ENCODE data around the gene IGSF9.

IGSF9 gene

GRCh38 chr1:159931795-159932173 lies 13.6 kb downstream of the IGSF9 start:
- DNase-seq = no peak

DNA sequence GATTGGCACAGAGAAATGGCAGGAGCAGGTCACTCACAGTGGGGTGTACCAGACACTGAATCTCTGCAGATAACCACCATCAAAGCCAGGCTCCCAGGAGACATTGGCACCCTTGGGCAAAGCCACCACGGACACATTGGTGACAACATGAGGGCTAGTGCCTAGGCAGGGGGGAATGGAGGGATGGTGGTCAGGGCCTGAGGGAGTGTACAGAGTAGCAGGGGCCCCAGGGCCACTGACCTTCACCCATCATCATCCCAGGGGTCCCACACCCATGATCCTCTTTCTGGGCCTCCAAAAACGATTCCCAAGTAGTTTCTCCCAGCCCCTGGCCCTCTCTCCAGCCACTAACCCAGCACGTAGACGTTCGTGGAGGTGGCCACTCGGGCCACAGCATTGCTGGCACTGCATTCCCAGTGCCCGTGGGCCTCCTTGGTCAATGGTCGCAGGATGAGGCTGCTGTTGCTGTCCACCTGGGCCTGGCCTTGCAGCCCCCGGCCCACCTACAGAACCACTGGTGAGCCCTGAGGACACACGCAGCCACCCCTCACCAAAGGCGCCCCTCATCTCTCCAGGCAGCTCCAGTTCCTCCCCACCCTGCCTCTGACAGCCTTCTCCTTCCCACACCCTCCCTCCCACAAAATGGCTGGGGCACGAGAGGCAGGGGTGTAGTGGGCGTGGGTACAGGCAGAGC lies 14.2 kb downstream of the IGSF9 start:
- DNase-seq = no peak

- DNase-seq = no peak
Observed at GRCh38 chr1:159930634-159931033, 14.8 kb downstream of the IGSF9 start.

DNA sequence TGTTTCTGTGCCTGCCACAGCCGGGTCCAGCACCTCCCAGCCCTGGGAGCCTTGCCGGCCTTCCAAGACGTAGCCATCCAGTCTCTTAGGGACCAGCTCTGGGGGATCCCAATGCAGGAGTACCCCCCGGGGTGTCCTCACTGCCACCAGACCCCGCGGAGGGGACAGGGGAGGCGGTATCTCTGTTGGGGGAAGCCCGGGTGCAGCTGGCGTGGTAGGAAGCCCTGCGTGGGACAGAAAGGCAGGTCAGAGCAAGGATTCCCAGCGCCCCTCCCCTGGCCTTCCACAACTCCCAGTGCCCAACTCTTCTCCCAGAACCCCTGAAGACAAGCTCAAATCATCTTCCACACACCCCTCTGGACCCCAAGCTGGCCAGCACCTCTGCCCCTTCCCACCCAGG lies 15.2 kb downstream of the IGSF9 start:
- no peak for DNase-seq

DNA sequence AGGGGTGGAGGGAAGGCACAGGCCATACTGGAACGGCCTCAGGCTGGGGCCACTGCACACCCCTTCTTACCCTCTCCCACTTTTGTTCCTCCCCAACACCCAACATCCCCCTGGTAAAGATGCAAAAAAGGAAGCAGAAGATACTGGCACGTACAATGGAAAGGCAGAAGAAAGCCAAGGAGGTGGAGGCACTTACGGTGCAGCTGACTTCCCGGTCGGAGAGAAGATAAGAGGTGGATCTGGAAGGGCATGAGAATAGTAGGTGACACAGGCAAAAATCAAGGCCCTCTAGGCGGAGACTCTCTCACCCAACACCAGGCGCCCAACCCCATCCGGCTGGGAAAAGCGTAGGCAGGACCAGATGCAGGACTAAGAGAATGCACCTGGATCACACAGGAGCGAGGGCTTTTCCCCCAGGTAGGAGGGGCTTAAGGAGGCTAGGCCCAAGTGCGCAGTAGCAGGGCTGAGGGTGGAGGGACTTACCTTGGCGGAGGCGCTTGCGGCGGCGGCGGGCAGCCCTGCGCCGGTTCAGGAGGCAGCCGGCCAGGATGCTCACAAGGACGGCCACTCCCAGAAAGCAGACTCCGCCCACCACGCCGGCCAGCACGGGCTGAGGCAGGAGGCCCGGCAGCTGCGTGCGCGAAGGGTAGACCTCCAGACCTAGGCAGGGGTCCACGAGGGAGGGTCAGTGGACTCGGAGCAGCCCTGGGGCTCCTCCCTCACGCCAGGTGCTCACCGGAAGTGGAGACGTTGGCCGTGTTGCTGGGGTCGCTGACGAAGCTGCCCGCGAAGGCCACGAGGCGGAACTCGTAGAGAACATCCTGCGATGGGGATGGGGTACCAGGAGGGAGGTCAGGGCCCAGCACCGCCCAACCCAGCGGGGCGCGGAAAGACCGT lies 16.0 kb downstream of the IGSF9 start:
- no peak for DNase-seq

GRCh38 chr1:159928491-159929050 lies 16.8 kb downstream of the IGSF9 start:
- no peak for DNase-seq

GRCh38 chr1:159927849-159928431 lies 17.5 kb downstream of the IGSF9 start:
- DNase-seq = no peak

- DNase-seq = no peak
Observed at GRCh38 chr1:159927211-159927848, 18.1 kb downstream of the IGSF9 start.

- no peak for DNase-seq
Observed at GRCh38 chr1:159925719-159926078, 19.7 kb downstream of the IGSF9 start.

DNA sequence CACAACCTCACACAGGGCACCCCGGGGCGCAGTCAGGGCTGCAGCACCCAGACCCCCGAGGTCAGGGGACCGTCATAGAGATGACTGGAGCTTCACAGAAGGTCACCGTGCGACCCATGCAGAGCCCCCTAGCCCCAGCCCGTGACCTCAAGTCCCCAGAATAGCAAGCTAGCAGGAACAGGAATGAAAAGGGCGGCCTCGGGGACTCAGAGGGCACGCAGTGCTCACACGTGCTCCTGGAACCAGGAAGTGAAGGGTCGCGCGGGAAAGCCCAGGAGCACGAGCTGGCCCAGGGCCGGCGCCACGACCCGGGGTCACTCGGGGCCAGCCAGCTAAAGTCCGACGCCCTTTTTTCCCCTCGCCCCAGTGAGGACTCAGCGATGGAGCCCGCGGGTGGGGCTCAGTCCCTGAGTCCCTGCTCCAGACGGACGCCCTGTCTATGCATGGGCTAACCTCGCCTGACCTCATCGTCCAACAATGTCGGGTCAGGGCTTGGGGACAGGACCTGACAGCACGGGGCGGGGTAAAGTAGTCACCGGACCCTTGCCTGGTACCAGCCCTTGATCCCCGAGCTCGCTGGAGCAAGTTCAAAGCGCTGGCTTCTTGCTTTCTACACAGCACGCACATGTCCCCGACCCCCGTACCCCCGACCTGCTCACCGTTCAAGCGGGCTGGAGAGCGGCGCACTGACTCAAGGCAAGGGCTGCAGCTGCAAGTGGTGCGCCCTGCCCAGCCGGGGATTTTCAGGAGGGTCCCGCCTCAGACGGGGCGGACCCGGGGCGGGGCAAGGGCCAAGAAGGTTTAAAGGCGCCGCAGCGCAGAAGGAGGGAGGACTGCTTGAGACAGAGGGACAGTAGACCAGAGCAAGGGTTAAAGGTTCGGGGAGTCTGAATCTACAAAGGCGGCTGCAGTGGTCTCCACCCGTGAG lies 20.4 kb downstream of the IGSF9 start, which contains the start of gene TAGLN2:
TSS of gene TAGLN2 (minus strand) at position 717 of the 928 bp plus-strand sequence. CDS start 4,998 bp downstream, outside the sequence.
- no peak for DNase-seq

DNA sequence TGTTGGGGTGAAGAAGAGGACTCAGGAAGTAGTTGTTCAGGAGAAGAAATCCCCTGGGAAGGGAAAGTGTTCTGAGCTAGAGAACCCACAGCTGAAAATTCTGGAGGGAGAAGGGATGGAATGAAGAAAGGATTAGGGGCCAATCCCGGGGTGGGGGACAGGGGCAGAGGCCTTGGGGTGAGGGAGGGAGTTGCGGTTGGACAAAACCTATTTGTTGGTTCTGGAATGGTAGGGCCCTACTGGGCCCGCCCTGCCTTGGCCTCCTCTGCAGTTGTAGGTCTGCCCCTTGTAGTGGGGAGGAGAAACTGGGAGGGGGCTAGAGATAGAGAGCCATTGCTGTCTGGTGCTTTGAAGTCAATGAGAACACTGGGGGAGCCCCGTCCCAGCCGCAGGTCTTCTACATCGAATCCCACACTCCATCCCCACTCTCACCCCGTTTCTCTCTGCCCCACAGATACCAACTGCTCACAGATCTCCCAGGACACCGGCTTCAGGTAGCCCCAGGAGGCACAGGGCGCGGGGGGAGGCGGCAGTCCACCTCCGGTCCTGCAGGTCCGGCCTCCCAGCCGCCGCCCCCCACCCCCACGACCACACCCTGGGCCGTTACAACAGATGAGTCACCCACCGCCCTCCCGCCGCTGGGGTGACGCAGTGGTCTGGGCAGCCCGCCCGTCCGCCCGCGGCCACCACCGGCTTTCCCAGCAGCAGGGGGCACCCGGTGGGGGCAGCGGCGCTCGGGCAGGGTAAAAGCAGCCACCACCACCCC lies 21.2 kb downstream of the IGSF9 start:
- no peak for DNase-seq

- peak; percentile 43 for DNase-seq
Observed at GRCh38 chr1:159923203-159924024, 22.0 kb downstream of the IGSF9 start.

GRCh38 chr1:159922511-159923202 lies 22.8 kb downstream of the IGSF9 start:
- no peak for DNase-seq

DNA sequence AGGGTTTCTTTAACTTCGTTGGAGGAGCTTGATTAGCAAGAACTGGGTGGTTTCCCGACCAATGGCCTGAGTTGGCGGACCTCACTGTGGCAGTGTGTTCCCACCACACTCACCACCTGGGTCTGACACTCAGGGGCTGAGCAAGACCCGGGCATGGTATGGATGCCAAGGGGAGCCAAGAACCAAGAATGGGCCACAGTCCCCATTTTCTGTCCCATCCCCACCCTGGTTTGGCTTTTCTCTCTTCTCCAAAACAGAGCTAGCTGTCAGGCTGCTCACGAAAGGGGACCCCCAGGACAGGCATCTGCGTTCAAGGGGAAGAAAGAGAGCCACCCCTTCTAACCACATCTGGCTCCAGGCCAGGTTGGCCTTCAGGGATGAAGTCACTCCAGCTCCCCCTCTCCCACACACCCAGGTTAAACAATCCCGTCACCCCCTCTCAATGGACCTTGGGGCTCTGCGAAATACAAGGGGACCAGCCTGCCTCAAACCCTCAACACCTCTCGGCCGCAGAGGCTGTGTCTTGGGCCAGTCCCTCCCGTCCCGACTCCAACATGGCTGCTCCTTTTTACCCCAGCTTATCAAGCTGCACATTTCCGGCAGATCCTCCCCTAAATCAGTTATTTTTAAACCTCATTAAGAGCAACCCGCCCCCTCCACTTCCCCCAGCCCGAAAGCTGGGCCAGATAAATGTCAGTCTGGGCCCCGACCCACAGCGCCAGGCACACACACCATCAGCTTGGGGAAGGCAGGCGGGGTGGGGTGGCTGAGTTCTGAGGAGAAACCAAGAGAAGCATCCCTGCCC lies 23.5 kb downstream of the IGSF9 start:
- DNase-seq = no peak

DNA sequence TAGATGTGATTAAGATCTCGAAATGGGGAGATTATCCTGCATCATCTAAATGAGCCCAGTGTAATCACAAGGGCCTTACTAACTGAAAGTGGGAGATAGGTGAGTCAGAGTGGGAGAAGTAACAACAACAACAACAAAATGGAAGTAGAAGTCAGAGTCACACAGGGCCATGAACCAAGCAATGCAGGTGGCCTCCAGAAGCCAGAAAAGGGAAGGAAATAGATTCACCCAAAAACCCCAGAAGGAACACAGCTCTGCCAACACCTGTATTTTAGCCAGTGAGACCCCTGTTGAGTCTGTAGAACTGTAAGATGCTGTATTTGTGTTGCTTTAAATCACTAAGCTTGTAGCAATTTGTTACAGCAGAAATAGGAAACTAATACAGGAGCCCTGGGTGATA lies 24.2 kb downstream of the IGSF9 start:
- no peak for DNase-seq

- DNase-seq = no peak
Observed at GRCh38 chr1:159920651-159921050, 24.8 kb downstream of the IGSF9 start.

GRCh38 chr1:159920202-159920601 lies 25.2 kb downstream of the IGSF9 start:
- DNase-seq = no peak

- DNase-seq = no peak
Observed at GRCh38 chr1:159919236-159919865, 26.1 kb downstream of the IGSF9 start.
